B cell (primary cell): ENCODE data around the gene SH3BP2. TPM values are rescaled to one million over a fixed set of nuclear protein-coding genes. Genes with fewer than 3 reads are reported as not detected.

Source experiments
- ATAC-seq: fragments of 200-7000 bp; cut with Tn5 transposase; one replicate; pipeline ENCODE4 v1.10.0; 2021; ENCODE audit warnings: low read depth, mild to moderate bottlenecking, moderate number of reproducible peaks, moderate library complexity
- CTCF ChIA-PET: fragments of 350-600 bp; sonication (Branson Sonifier 250); formaldehyde crosslinking; loops from one replicate; lab custom pipeline; 2021; ENCODE audit warnings: antibody characterized with exemption, inconsistent platforms; lab: Charles Lee
- POLR2A ChIA-PET: fragments of 350-600 bp; sonication (Branson Sonifier 250); formaldehyde crosslinking; loops from one replicate; lab custom pipeline; 2021; ENCODE audit warnings: antibody characterized with exemption; lab: Charles Lee
- DNase-seq: peaks from one replicate; pipeline ENCODE4 v3.0.0; 2013
- H2AFZ ChIP-seq: 2 replicates; pipeline ENCODE4 v1.6.1; 2012; ENCODE audit warnings: mild to moderate bottlenecking, low read depth, low read length; ENCODE audit not compliant: insufficient read depth, poor library complexity, severe bottlenecking
- H3K27ac ChIP-seq, 2 donors: 1 replicate in 1 of 2; 2 replicates in 1 of 2; pipeline ENCODE4 v1.5.1; 2012 to 2013; ENCODE audit warnings: low read length in 2 of 2, mild to moderate bottlenecking in 2 of 2, moderate library complexity in 1 of 2
- H3K27me3 ChIP-seq, 4 experiments: fragments of 200-600 bp in 1 of 4; sonication (generic) in 1 of 4; replicated peaks in 1 of 4; 1 replicate in 2 of 4; 2 replicates in 2 of 4; pipeline versions ENCODE4 v1.6.1 to v1.7.0; 2013 to 2016; ENCODE audit warnings: low read length in 3 of 4, mild to moderate bottlenecking in 2 of 4, mixed read lengths in 1 of 4, moderate library complexity in 1 of 4; ENCODE audit not compliant: insufficient read depth in 4 of 4, control insufficient read depth in 3 of 4; ENCODE audit errors: control extremely low read depth in 1 of 4
- H3K36me3 ChIP-seq, 2 experiments: replicated peaks in 1 of 2; 1 replicate in 1 of 2; 2 replicates in 1 of 2; pipeline versions ENCODE4 v1.6.1 to v1.7.1; 2013; ENCODE audit warnings: low read length in 1 of 2; ENCODE audit not compliant: insufficient read depth in 2 of 2, control insufficient read depth in 1 of 2; ENCODE audit errors: control extremely low read depth in 1 of 2, extremely low read depth in 1 of 2
- H3K4me1 ChIP-seq, 2 donors: fragments of 200-600 bp in 1 of 2; sonication (generic) in 1 of 2; 1 replicate in 1 of 2; 2 replicates in 1 of 2; pipeline versions ENCODE4 v1.5.1 to v1.6.1; 2013 to 2017; ENCODE audit warnings: low read length in 2 of 2; ENCODE audit not compliant: control insufficient read depth in 2 of 2, insufficient read depth in 2 of 2
- H3K4me2 ChIP-seq: replicated peaks from 2 replicates; pipeline ENCODE3; 2012; ENCODE audit warnings: mild to moderate bottlenecking, low read depth, low read length; ENCODE audit not compliant: poor library complexity, severe bottlenecking
- H3K4me3 ChIP-seq, 5 experiments: fragments of 200-600 bp in 1 of 5; sonication (generic) in 1 of 5; 1 replicate in 3 of 5; 2 replicates in 2 of 5; pipeline versions ENCODE4 v1.5.1 to v1.7.0; 2011 to 2016; ENCODE audit warnings: low read length in 4 of 5, mild to moderate bottlenecking in 4 of 5, low read depth in 2 of 5, control low read depth in 1 of 5, moderate library complexity in 1 of 5; ENCODE audit not compliant: insufficient read depth in 1 of 5; ENCODE audit errors: control extremely low read depth in 1 of 5, extremely low read depth in 1 of 5
- H3K79me2 ChIP-seq: fragments of 200-600 bp; sonication (generic); one replicate; pipeline ENCODE4 v1.6.0; 2016; ENCODE audit warnings: low read length; ENCODE audit not compliant: control insufficient read depth, insufficient read depth
- H3K9ac ChIP-seq: fragments of 200-600 bp; sonication (generic); 2 replicates; pipeline ENCODE4 v1.6.1; 2017; ENCODE audit warnings: mild to moderate bottlenecking, low read length, moderate library complexity
- H3K9me3 ChIP-seq, 3 donors: one replicate each; pipeline versions ENCODE4 v1.6.1 to v1.7.1; 2013; ENCODE audit warnings: low read length in 2 of 3; ENCODE audit not compliant: control insufficient read depth in 2 of 3, insufficient read depth in 1 of 3; ENCODE audit errors: control extremely low read depth in 1 of 3
- H4K20me1 ChIP-seq: 2 replicates; pipeline ENCODE4 v1.6.0; 2012; ENCODE audit warnings: mild to moderate bottlenecking, low read length; ENCODE audit not compliant: insufficient read depth, control insufficient read depth, poor library complexity, severe bottlenecking
- H3K27ac Mint-ChIP-seq: one replicate; pipeline ENCODE4 v1.8.0; 2021; ENCODE audit warnings: mixed read lengths
- H3K27me3 Mint-ChIP-seq: one replicate; pipeline ENCODE4 v1.8.0; 2021; ENCODE audit warnings: mixed read lengths
- H3K4me1 Mint-ChIP-seq: one replicate; pipeline ENCODE4 v1.8.0; 2021; ENCODE audit warnings: mixed read lengths
- H3K4me3 Mint-ChIP-seq: one replicate; pipeline ENCODE4 v1.8.0; 2021; ENCODE audit warnings: mixed read lengths
- H3K9me3 Mint-ChIP-seq: one replicate; pipeline ENCODE4 v1.8.0; 2022; ENCODE audit warnings: mixed read lengths; ENCODE audit not compliant: insufficient read depth
- EZH2 ChIP-seq: IDR thresholded peaks from 2 replicates; pipeline ENCODE4 v1.6.1; 2012; ENCODE audit warnings: borderline replicate concordance, low read depth, mild to moderate bottlenecking, moderate library complexity, low read length; ENCODE audit not compliant: insufficient read depth, poor library complexity, severe bottlenecking
- WGBS: methylation state at CpG from one replicate; pipeline ENCODE4 v1.1.5; 2013; ENCODE audit warnings: missing lambda C conversion rate; ENCODE audit not compliant: insufficient coverage; 5-methylcytosine and 5-hydroxymethylcytosine counted together
- intact Hi-C: fragments of 100-400 bp; cut with micrococcal nuclease; formaldehyde crosslinking; loops from one replicate; pipeline ENCODE4 v1.10.0; 2022
- polyA plus RNA-seq: library from polyadenylated mRNA; depleted of rRNA; stranded (reverse); fragments of >200 nt; gene quantifications from 2 replicates; pipeline ENCODE4 v1.2.3, GENCODE V29; 2012
- total RNA-seq, 2 donors: library from RNA; stranded (reverse); fragments of 120-200 nt in 1 of 2; gene quantifications; 1 replicate in 1 of 2; 2 replicates in 1 of 2; pipeline versions ENCODE4 v1.2.3 to v1.2.4, GENCODE V29; 2013 to 2022
- TF ChIP-seq, protein P1 (sequence below): fragments of 200-600 bp; IDR thresholded peaks from one replicate; pipeline ENCODE4 v1.8.0; 2022; ENCODE audit warnings: antibody characterized with exemption, mild to moderate bottlenecking

The SH3BP2 gene
- total and polyA plus RNA-seq, 2 donors (not counting 1 experiment from before 2014, with no cell fraction given): 30.8 to 219 TPM

DNA sequence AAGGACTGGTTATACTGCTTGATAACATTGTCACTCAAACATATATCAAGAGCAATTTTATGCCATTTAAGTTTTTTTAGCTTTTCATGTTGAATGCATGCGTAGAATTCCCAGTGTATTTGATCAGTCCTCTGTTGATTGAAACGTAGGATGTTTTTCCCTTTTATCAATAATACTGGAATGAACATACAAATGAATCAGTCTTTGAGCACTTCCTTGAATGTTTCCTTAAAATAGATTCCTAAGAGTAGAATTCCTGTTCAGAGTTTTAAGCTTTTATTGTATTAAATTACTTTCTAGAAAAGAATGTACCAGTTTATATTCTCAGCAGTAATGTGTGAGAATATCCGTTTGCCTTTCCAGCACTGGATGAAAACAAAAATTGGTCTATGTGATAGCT lies 88.5 kb downstream of the SH3BP2 start:
- Mint-ChIP-seq H3K27me3 (no peaks in the 10 kb centered on the region), H3K9me3 (no peaks in the 10 kb centered on the region), H3K27ac (no peak overlapping the region), H3K4me1 (peaks cover 11% of the 10 kb centered on the region), H3K4me3 (no peak overlapping the region)
- Histone ChIP-seq H3K4me1 (no peaks in the 10 kb centered on the region), H3K27me3 (no peaks in the 10 kb centered on the region), H3K27ac (no peak overlapping the region), H3K4me3 (no peak overlapping the region), H3K79me2 (peaks cover 75% of the 10 kb centered on the region), H3K9me3 (no peaks in the 10 kb centered on the region), H3K9ac (no peak overlapping the region), H3K36me3 (peaks cover 32 to 85% of the 10 kb centered on the region in 2 experiments), H2AFZ (no peak overlapping the region), H3K4me2 (no peak overlapping the region), H4K20me1 (peaks cover 87% of the 10 kb centered on the region)
- CTCF ChIA-PET: interaction anchor here (0.7 kb wide), 3 partner anchors 20 to 185 kb away, joined by 3 read pairs; no protein-coding TSS in a partner anchor
- DNase-seq: no peak
- WGBS: no CpG with 5 or more reads among the region's 3 CpGs
- POLR2A ChIA-PET: no interaction called here
- no peak for ATAC-seq
- intact Hi-C loops: no loop called here
- no peak for TF ChIP-seq EZH2
- TF ChIP-seq, protein P1, sequence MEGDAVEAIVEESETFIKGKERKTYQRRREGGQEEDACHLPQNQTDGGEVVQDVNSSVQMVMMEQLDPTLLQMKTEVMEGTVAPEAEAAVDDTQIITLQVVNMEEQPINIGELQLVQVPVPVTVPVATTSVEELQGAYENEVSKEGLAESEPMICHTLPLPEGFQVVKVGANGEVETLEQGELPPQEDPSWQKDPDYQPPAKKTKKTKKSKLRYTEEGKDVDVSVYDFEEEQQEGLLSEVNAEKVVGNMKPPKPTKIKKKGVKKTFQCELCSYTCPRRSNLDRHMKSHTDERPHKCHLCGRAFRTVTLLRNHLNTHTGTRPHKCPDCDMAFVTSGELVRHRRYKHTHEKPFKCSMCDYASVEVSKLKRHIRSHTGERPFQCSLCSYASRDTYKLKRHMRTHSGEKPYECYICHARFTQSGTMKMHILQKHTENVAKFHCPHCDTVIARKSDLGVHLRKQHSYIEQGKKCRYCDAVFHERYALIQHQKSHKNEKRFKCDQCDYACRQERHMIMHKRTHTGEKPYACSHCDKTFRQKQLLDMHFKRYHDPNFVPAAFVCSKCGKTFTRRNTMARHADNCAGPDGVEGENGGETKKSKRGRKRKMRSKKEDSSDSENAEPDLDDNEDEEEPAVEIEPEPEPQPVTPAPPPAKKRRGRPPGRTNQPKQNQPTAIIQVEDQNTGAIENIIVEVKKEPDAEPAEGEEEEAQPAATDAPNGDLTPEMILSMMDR: no peak

DNA sequence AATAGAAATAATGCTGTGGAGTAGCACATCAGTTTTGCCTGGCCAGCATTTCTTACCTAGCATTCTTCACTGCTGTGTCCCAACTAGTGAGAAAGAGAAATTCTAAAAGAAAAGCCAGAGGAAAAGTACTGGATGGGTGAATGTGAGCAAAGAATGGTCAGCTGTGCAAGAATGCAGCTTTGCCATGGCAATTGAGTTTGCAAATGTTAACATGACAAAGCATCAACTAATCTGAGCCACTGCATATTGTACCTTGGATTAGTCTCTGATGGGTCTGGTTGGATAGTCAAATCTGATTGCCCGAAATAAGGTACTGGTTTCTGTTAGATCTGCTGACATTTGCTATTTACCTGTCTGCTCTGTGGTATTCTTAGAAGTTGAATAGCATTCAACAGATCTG lies 89.5 kb downstream of the SH3BP2 start:
- POLR2A ChIA-PET: no interaction called here
- TF ChIP-seq, protein P1: no peak
- no peak for TF ChIP-seq EZH2
- Histone ChIP-seq H3K36me3 (peaks cover 29 to 87% of the 10 kb centered on the region in 2 experiments), H3K27ac (no peak overlapping the region), H3K4me2 (no peak overlapping the region), H3K9ac (no peak overlapping the region), H3K79me2 (peaks cover 74% of the 10 kb centered on the region), H4K20me1 (peaks cover 88% of the 10 kb centered on the region), H3K4me1 (no peaks in the 10 kb centered on the region), H2AFZ (no peak overlapping the region), H3K4me3 (no peak overlapping the region), H3K27me3 (no peaks in the 10 kb centered on the region), H3K9me3 (no peaks in the 10 kb centered on the region)
- ATAC-seq: no peak
- no peaks in the 10 kb centered on the region for H3K27me3 Mint-ChIP-seq
- no peaks in the 10 kb centered on the region for H3K9me3 Mint-ChIP-seq
- WGBS: no CpG with 5 or more reads among the region's 1 CpG
- intact Hi-C loops: no loop called here
- H3K27ac Mint-ChIP-seq: no peak overlapping the region
- CTCF ChIA-PET: interaction anchor here (1.3 kb wide), 1 partner anchor 119 kb away, joined by 3 read pairs; no protein-coding TSS in a partner anchor
- no peak overlapping the region for H3K4me3 Mint-ChIP-seq
- no peak for DNase-seq
- peaks cover 8% of the 10 kb centered on the region for H3K4me1 Mint-ChIP-seq
